DND-41 (cell line): ENCODE measurements around the gene FOXK1.

ENCODE experiments used
- ATAC-seq: fragments of 200-7000 bp; cut with Tn5 transposase; 3 replicates; pipeline ENCODE4 v1.9.1; 2021; ENCODE audit warnings: low read depth; ENCODE audit not compliant: insufficient read depth
- DNase-seq: peaks from one replicate; pipeline ENCODE4 v3.0.0-alpha.2; 2020
- H2AFZ ChIP-seq: 2 replicates; pipeline ENCODE4 v1.6.0; 2012; ENCODE audit warnings: low read depth, low read length
- H3K27ac ChIP-seq: 2 replicates; pipeline ENCODE4 v1.5.1; 2012; ENCODE audit warnings: low read length, inconsistent platforms
- H3K27me3 ChIP-seq: fragments of 200-600 bp; sonication (generic); 2 replicates; pipeline ENCODE4 v1.6.0; 2012; ENCODE audit warnings: low read length, mild to moderate bottlenecking, inconsistent platforms; ENCODE audit not compliant: insufficient read depth, poor library complexity
- H3K36me3 ChIP-seq: 2 replicates; pipeline ENCODE4 v1.5.1; 2012; ENCODE audit warnings: low read length, inconsistent platforms; ENCODE audit not compliant: insufficient read depth
- H3K4me1 ChIP-seq: 2 replicates; pipeline ENCODE4 v1.5.1; 2012; ENCODE audit warnings: mild to moderate bottlenecking, low read length; ENCODE audit not compliant: insufficient read depth
- H3K4me2 ChIP-seq: 2 replicates; pipeline ENCODE4 v1.6.0; 2012; ENCODE audit warnings: mild to moderate bottlenecking, moderate library complexity, low read length, inconsistent platforms; ENCODE audit not compliant: insufficient read depth
- H3K4me3 ChIP-seq, 2 experiments: fragments of 200-600 bp in 1 of 2; shearing (Covaris generic) in 1 of 2; 2 replicates each; pipeline ENCODE4 v1.5.1; 2012 to 2016; ENCODE audit warnings: inconsistent platforms in 2 of 2, low read length in 2 of 2, mild to moderate bottlenecking in 2 of 2, low read depth in 1 of 2, moderate library complexity in 1 of 2
- H3K79me2 ChIP-seq: 2 replicates; pipeline ENCODE4 v1.6.0; 2012; ENCODE audit warnings: low read length, inconsistent platforms; ENCODE audit not compliant: insufficient read depth
- H3K9ac ChIP-seq: 2 replicates; pipeline ENCODE4 v1.6.0; 2012; ENCODE audit warnings: low read depth, mild to moderate bottlenecking, inconsistent platforms, low read length, moderate library complexity
- H3K9me3 ChIP-seq: 2 replicates; pipeline ENCODE4 v1.5.1; 2012; ENCODE audit warnings: low read length, moderate library complexity, mild to moderate bottlenecking, inconsistent platforms; ENCODE audit not compliant: insufficient read depth, severe bottlenecking
- H4K20me1 ChIP-seq: 2 replicates; pipeline ENCODE4 v1.6.0; 2012; ENCODE audit warnings: low read length; ENCODE audit not compliant: insufficient read depth
- CTCF ChIP-seq: IDR thresholded peaks from 2 replicates; pipeline ENCODE4 v1.5.1; 2012; ENCODE audit warnings: borderline replicate concordance, low read length, moderate library complexity, mild to moderate bottlenecking; ENCODE audit not compliant: poor library complexity, severe bottlenecking; ENCODE audit errors: extremely low read depth
- EZH2 ChIP-seq: IDR thresholded peaks from 3 replicates; pipeline ENCODE4 v1.6.1; 2012; ENCODE audit warnings: borderline replicate concordance, low read depth, mild to moderate bottlenecking, moderate library complexity, low read length, inconsistent platforms; ENCODE audit not compliant: severe bottlenecking

Gene FOXK1

GRCh38 chr7:4799508-4800268 is 117.6 kb downstream of the FOXK1 start:
- no peaks in the 10 kb centered on the region for H3K4me1 ChIP-seq
- no peaks in the 10 kb centered on the region for H4K20me1 ChIP-seq
- H3K9me3 ChIP-seq, result no peaks in the 10 kb centered on the region
- H3K4me3 ChIP-seq, result no peak overlapping the region
- no peak overlapping the region for H3K4me2 ChIP-seq
- ATAC-seq (no peak), DNase-seq (no peak)
- H3K27ac ChIP-seq, result no peak overlapping the region
- TF ChIP-seq CTCF (no peak), EZH2 (no peak)
- H2AFZ ChIP-seq, result no peak overlapping the region
- no peaks in the 10 kb centered on the region for H3K79me2 ChIP-seq
- H3K9ac ChIP-seq, result no peak overlapping the region
- no peaks in the 10 kb centered on the region for H3K27me3 ChIP-seq
- no peaks in the 10 kb centered on the region for H3K36me3 ChIP-seq

- Histone ChIP-seq H3K79me2 (no peaks in the 10 kb centered on the region), H3K36me3 (no peaks in the 10 kb centered on the region), H3K9ac (no peak overlapping the region), H2AFZ (no peak overlapping the region), H3K27ac (no peak overlapping the region), H3K4me3 (no peak overlapping the region), H3K27me3 (no peaks in the 10 kb centered on the region), H4K20me1 (no peaks in the 10 kb centered on the region), H3K4me2 (no peak overlapping the region), H3K9me3 (no peaks in the 10 kb centered on the region), H3K4me1 (no peaks in the 10 kb centered on the region)
- no peak for ATAC-seq
- DNase-seq, result no peak
- TF ChIP-seq EZH2 (no peak), CTCF (no peak)
Measured at GRCh38 chr7:4800487-4800886, 118.4 kb downstream of the FOXK1 start.

GRCh38 chr7:4800926-4801838 is 119.1 kb downstream of the FOXK1 start:
- no peak overlapping the region for H3K9ac ChIP-seq
- no peaks in the 10 kb centered on the region for H4K20me1 ChIP-seq
- H2AFZ ChIP-seq, result no peak overlapping the region
- DNase-seq (no peak), ATAC-seq (no peak)
- H3K4me1 ChIP-seq, result no peaks in the 10 kb centered on the region
- H3K9me3 ChIP-seq, result no peaks in the 10 kb centered on the region
- H3K36me3 ChIP-seq, result no peaks in the 10 kb centered on the region
- no peaks in the 10 kb centered on the region for H3K79me2 ChIP-seq
- no peak overlapping the region for H3K4me3 ChIP-seq
- TF ChIP-seq EZH2 (no peak), CTCF (no peak)
- no peak overlapping the region for H3K27ac ChIP-seq
- no peaks in the 10 kb centered on the region for H3K27me3 ChIP-seq
- no peak overlapping the region for H3K4me2 ChIP-seq
